A549 (cell line): Measurements from ENCODE around the gene SLCO1B1.
"Not testable (repeated sequence)": the region's sequence is repeated elsewhere in the genome, so short reads cannot be mapped to it uniquely, and the experiment has no call there.

Source experiments
- JUNB ChIP-seq: fragments of >200 bp; sonication (Bioruptor Twin); formaldehyde crosslinking; IDR thresholded peaks from 2 replicates; pipeline ENCODE4 v1.6.1; 2016
- MYC ChIP-seq: IDR thresholded peaks from 2 replicates; pipeline ENCODE4 v1.6.1; 2012; ENCODE audit warnings: mild to moderate bottlenecking, inconsistent platforms, low read length, improper control_type of control experiment, borderline replicate concordance
- NPAS2 ChIP-seq: fragments of 250-450 bp; sonication (Bioruptor Pico); IDR thresholded peaks from 2 replicates; pipeline ENCODE4 v1.8.0; 2022; ENCODE audit warnings: mild to moderate bottlenecking, moderate library complexity, borderline replicate concordance
- POLR2A ChIP-seq: IDR thresholded peaks from 2 replicates; pipeline ENCODE4 v1.6.1; 2012; ENCODE audit warnings: mild to moderate bottlenecking, low read length
- RAD21 ChIP-seq, 2 experiments: fragments of >200 bp in 1 of 2; sonication (Bioruptor Twin) in 1 of 2; formaldehyde crosslinking in 1 of 2; IDR thresholded peaks in 1 of 2; conservative IDR thresholded peaks in 1 of 2; 2 replicates in 1 of 2; 3 replicates in 1 of 2; pipeline ENCODE4 v1.6.1; 2012 to 2018; ENCODE audit warnings: inconsistent platforms in 1 of 2
- RCOR1 ChIP-seq: fragments of 150-350 bp; IDR thresholded peaks from 2 replicates; pipeline ENCODE4 v1.6.1; 2014; ENCODE audit warnings: antibody characterized with exemption, low read length, low read depth
- RNF2 ChIP-seq: fragments of 200-600 bp; sonication (generic); IDR thresholded peaks from 2 replicates; pipeline ENCODE4 v1.6.1; 2016; ENCODE audit warnings: low read depth, mild to moderate bottlenecking, antibody characterized with exemption, moderate library complexity, borderline replicate concordance
- SMC3 ChIP-seq: fragments of >200 bp; sonication (Bioruptor Twin); formaldehyde crosslinking; IDR thresholded peaks from 3 replicates; pipeline ENCODE4 v1.6.1; 2018; ENCODE audit warnings: inconsistent platforms
- TF ChIP-seq, protein P1 (sequence below): fragments of >200 bp; sonication (Bioruptor Twin); formaldehyde crosslinking; IDR thresholded peaks from 3 replicates; pipeline ENCODE4 v1.5.1; 2016
- TF ChIP-seq, protein P2 (sequence below): IDR thresholded peaks from 2 replicates; pipeline ENCODE4 v1.6.1; 2012; ENCODE audit warnings: low read depth, borderline replicate concordance
- TF ChIP-seq, protein P3 (sequence below): IDR thresholded peaks from 2 replicates; pipeline ENCODE4 v1.6.1; 2012
- TF ChIP-seq, protein P4 (sequence below): fragments of 150-350 bp; IDR thresholded peaks from 2 replicates; pipeline ENCODE4 v1.6.1; 2014; ENCODE audit warnings: low read depth, mild to moderate bottlenecking, low read length
- TF ChIP-seq, protein P5 (sequence below): IDR thresholded peaks from 2 replicates; pipeline ENCODE4 v1.6.1; 2012

DNA sequence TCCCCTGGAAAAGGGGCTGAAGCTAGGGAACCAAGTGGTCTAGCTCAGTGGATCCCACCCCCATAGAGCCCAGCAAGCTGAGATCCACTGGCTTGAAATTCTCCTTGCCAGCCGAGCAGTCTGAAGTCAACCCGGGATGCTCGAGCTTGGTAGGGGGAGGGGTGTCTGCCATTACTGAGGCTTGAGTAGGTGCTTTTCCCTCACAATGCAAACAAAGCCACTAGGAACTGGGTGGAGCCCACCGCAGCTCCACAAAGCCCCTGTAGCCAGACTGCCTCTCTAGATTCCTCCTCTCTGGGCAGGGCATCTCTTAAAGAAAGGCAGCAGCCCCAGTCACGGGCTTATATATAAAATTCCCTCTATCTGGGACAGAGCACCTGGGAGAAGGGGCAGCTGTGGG is 18.9 kb downstream of the SLCO1B1 start:
- TF ChIP-seq, protein P1, sequence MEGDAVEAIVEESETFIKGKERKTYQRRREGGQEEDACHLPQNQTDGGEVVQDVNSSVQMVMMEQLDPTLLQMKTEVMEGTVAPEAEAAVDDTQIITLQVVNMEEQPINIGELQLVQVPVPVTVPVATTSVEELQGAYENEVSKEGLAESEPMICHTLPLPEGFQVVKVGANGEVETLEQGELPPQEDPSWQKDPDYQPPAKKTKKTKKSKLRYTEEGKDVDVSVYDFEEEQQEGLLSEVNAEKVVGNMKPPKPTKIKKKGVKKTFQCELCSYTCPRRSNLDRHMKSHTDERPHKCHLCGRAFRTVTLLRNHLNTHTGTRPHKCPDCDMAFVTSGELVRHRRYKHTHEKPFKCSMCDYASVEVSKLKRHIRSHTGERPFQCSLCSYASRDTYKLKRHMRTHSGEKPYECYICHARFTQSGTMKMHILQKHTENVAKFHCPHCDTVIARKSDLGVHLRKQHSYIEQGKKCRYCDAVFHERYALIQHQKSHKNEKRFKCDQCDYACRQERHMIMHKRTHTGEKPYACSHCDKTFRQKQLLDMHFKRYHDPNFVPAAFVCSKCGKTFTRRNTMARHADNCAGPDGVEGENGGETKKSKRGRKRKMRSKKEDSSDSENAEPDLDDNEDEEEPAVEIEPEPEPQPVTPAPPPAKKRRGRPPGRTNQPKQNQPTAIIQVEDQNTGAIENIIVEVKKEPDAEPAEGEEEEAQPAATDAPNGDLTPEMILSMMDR = not testable (repeated sequence)
- not testable (repeated sequence) for TF ChIP-seq POLR2A; MYC; JUNB; RAD21 (conservative IDR thresholded peaks at IDR 0.05 in 1 of 2, IDR thresholded peaks at IDR 0.05 in 1 of 2); RCOR1; SMC3; RNF2; NPAS2 (CRISPR knock-in tag)
- TF ChIP-seq, protein P2, sequence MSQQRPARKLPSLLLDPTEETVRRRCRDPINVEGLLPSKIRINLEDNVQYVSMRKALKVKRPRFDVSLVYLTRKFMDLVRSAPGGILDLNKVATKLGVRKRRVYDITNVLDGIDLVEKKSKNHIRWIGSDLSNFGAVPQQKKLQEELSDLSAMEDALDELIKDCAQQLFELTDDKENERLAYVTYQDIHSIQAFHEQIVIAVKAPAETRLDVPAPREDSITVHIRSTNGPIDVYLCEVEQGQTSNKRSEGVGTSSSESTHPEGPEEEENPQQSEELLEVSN = not testable (repeated sequence)
- TF ChIP-seq, protein P3, sequence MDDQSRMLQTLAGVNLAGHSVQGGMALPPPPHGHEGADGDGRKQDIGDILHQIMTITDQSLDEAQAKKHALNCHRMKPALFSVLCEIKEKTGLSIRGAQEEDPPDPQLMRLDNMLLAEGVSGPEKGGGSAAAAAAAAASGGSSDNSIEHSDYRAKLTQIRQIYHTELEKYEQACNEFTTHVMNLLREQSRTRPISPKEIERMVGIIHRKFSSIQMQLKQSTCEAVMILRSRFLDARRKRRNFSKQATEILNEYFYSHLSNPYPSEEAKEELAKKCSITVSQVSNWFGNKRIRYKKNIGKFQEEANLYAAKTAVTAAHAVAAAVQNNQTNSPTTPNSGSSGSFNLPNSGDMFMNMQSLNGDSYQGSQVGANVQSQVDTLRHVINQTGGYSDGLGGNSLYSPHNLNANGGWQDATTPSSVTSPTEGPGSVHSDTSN = not testable (repeated sequence)
- TF ChIP-seq, protein P4, sequence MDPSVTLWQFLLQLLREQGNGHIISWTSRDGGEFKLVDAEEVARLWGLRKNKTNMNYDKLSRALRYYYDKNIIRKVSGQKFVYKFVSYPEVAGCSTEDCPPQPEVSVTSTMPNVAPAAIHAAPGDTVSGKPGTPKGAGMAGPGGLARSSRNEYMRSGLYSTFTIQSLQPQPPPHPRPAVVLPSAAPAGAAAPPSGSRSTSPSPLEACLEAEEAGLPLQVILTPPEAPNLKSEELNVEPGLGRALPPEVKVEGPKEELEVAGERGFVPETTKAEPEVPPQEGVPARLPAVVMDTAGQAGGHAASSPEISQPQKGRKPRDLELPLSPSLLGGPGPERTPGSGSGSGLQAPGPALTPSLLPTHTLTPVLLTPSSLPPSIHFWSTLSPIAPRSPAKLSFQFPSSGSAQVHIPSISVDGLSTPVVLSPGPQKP = not testable (repeated sequence)
- TF ChIP-seq, protein P5, sequence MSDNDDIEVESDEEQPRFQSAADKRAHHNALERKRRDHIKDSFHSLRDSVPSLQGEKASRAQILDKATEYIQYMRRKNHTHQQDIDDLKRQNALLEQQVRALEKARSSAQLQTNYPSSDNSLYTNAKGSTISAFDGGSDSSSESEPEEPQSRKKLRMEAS = not testable (repeated sequence)
